Activated T-helper 1 cell treated with anti-CD3 and anti-CD28 coated beads, Interleukin-12 subunit alpha, Interleukin-12 subunit beta, Interleukin-2, Interleukin-4 antibody, amounts not matched to agents 30 ng/mL and 10 ng/mL and 1 ng/mL, durations not matched to agents 14 hours and 24 hours and 36 hours (primary cell): ENCODE measurements around the gene KCNJ1. TPM values are rescaled to one million over a fixed set of nuclear protein-coding genes. Genes with fewer than 3 reads are reported as not detected.

Source experiments
- DNase-seq: peaks from one replicate; pipeline ENCODE4 v3.0.0; 2021; ENCODE audit warnings: low spot score
- H3K27ac Mint-ChIP-seq: one replicate; pipeline ENCODE4 v1.8.0; 2021; ENCODE audit warnings: mild to moderate bottlenecking, mixed read lengths
- H3K27me3 Mint-ChIP-seq: one replicate; pipeline ENCODE4 v1.8.0; 2022; ENCODE audit warnings: mild to moderate bottlenecking, moderate library complexity, mixed read lengths; ENCODE audit not compliant: insufficient read depth
- H3K36me3 Mint-ChIP-seq: one replicate; pipeline ENCODE4 v1.8.0; 2021; ENCODE audit warnings: low read depth, mixed read lengths
- H3K4me1 Mint-ChIP-seq: one replicate; pipeline ENCODE4 v1.8.0; 2021; ENCODE audit warnings: low read depth, mixed read lengths
- H3K4me3 Mint-ChIP-seq: one replicate; pipeline ENCODE4 v1.8.0; 2021; ENCODE audit warnings: mild to moderate bottlenecking, moderate library complexity, mixed read lengths
- H3K9me3 Mint-ChIP-seq: one replicate; pipeline ENCODE4 v1.8.0; 2021; ENCODE audit warnings: mixed read lengths
- intact Hi-C: fragments of 100-400 bp; cut with micrococcal nuclease; formaldehyde crosslinking; loops from one replicate; pipeline ENCODE4 v1.15.1; 2024
- total RNA-seq: library from RNA; stranded (reverse); gene quantifications from 2 replicates; pipeline ENCODE4 v1.2.3, GENCODE V29; 2022

The KCNJ1 gene
- total RNA-seq, 1 donor from 2014 or later: not detected

DNA sequence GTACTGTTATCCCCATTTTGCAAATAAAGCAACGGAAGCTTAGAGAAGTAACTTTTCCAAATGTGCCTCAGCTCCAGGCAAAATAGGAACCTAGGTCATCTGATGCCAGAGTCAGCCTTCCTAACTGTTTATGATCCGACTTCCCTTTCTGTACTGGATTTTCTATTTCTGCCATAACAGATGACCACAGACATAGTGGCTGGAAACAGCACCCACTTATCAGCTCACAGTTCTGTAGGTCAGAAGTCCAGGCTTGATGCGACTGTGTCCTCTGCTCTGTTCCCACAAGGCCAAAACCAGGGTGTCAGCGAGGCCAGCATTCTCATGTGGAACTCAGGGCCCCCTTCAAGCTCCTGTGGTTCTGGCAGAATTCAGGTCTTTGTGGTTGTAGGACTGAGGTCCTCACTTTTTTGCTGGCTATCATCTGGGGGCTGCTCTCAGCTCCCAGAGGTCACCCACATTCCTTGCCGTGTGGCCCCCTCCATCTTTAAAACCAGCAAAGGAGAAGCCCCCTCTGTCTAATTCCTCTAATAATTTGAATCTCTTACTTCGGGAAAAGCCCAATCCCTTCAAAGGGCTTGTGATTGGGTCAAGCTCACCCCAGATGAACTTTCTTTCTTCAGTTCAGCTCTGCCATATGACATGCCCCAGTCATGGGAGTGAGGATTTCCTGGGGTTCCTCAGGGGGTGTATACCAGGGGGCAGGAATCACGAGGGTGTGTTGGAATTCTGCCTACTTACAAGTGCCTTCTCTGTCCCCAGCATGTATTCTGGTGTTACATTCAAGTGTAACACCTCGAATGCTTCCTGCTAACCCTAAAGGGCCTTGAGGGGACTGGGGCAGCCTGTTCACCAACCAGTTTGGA is 39.3 kb upstream of the KCNJ1 start:
- intact Hi-C loops: no loop called here
- Mint-ChIP-seq H3K27me3 (peaks cover 61% of the 10 kb centered on the region), H3K36me3 (no peaks in the 10 kb centered on the region), H3K4me3 (peak overlapping the region; percentile 65), H3K27ac (no peak overlapping the region), H3K4me1 (peaks cover 14% of the 10 kb centered on the region), H3K9me3 (no peaks in the 10 kb centered on the region)
- no peak for DNase-seq

DNA sequence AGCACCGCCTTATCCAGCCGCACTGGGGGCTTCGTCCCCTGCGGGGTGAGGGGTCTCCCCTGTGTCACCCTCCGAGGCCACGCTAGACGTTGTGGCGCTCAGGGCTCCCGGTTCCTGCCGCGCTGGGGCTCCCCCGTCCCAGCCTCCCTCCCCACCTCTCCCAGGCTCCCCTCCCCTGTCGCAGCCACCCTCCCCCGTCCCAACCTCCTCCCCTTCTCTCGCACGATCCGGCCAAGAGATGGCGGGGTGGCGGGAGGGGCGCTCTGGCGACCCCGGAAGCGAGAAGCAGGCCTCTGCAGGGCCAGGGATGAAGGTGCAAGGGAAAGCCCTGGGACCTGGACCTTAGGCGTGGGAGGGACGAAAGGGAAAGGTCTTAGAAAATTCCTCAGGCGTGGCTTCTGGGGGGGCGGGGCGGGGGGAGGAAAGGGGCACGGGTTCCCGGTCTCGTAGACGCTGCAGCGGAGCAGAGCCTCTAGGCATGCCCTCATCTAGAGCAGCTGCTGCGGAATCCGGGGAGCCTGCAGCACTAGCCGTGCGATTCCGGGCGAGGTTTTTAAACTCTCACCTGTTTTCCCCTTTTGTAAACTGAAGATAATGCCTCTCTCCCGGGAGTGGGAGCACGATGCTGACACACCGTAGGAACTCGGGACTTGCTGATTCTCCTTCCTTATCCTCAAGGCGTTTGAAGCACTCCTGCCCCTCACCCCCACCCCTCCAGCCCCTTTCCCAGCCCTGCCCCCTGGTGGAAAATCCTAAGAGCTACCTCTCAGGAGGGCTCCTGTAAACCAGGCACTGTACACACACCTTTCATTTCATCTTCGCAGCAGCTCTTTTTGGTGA is 38.5 kb upstream of the KCNJ1 start:
- H3K27me3 Mint-ChIP-seq: peaks cover 60% of the 10 kb centered on the region
- H3K36me3 Mint-ChIP-seq: no peaks in the 10 kb centered on the region
- H3K27ac Mint-ChIP-seq: no peak overlapping the region
- intact Hi-C loops: loop anchor here (1.0 kb wide), 1 partner anchor 21 kb away; no protein-coding TSS in a partner anchor
- H3K4me3 Mint-ChIP-seq: peak overlapping the region; percentile 65
- DNase-seq: no peak
- H3K9me3 Mint-ChIP-seq: no peaks in the 10 kb centered on the region
- peaks cover 14% of the 10 kb centered on the region for H3K4me1 Mint-ChIP-seq

DNA sequence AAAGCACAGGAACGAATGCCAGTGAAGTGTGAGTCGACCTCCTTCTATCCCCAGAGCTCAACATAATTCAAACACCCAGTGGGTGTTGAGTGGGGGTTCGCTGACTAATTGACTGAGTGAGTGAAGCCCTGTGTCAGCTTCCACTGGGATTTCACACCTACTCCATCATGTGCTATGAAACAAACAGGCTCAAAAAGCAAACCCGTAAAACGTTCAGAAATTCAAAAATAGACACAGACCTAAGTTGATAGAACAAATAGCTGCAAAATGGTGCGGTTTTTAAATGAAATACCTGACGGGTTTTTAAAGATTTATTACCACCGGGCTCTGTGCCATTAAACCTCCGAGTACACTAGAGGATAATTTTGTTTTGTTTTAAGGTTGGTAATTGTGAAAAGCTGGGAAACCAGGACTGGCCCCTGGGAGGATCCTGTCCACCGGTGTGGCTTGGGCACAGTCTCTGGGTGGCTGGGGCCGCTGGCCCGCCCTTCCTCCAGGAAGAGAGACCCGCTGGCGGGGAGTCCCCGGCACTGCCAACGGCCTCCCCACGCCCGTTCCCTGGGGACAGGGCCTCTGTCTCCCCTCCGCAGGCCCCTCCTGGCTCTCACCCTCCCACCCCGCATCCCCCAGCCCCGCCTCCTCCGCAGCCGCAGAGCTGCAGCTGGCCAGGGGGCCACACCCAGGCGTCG is 37.7 kb upstream of the KCNJ1 start:
- Mint-ChIP-seq H3K4me1 (peaks cover 14% of the 10 kb centered on the region), H3K36me3 (no peaks in the 10 kb centered on the region), H3K27me3 (peaks cover 64% of the 10 kb centered on the region), H3K4me3 (peak overlapping the region; percentile 43), H3K27ac (no peak overlapping the region), H3K9me3 (no peaks in the 10 kb centered on the region)
- no peak for DNase-seq
- intact Hi-C loops: loop anchor here (1.0 kb wide), 1 partner anchor 20 kb away; no protein-coding TSS in a partner anchor

DNA sequence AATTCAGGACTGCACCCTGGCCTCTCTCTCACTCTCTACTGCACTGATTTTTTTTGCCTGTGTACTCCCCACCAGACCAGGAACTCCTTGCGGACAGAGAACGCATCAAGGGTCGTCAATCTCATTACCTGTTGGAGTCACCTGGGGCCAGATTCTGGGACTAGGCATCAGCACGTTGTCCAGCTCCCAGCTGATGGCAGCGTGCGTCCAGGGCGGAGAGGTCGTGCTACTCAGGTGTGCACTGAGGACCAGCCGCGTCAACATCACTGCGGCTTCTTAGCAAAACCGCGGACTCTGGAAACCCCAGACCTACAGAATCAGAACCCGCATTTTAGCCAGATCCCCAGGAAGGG is 37.2 kb upstream of the KCNJ1 start:
- intact Hi-C loops: no loop called here
- DNase-seq: no peak
- Mint-ChIP-seq H3K27me3 (peaks cover 59% of the 10 kb centered on the region), H3K27ac (no peak overlapping the region), H3K4me3 (peak overlapping the region; percentile 43), H3K9me3 (no peaks in the 10 kb centered on the region), H3K4me1 (peaks cover 14% of the 10 kb centered on the region), H3K36me3 (no peaks in the 10 kb centered on the region)

DNA sequence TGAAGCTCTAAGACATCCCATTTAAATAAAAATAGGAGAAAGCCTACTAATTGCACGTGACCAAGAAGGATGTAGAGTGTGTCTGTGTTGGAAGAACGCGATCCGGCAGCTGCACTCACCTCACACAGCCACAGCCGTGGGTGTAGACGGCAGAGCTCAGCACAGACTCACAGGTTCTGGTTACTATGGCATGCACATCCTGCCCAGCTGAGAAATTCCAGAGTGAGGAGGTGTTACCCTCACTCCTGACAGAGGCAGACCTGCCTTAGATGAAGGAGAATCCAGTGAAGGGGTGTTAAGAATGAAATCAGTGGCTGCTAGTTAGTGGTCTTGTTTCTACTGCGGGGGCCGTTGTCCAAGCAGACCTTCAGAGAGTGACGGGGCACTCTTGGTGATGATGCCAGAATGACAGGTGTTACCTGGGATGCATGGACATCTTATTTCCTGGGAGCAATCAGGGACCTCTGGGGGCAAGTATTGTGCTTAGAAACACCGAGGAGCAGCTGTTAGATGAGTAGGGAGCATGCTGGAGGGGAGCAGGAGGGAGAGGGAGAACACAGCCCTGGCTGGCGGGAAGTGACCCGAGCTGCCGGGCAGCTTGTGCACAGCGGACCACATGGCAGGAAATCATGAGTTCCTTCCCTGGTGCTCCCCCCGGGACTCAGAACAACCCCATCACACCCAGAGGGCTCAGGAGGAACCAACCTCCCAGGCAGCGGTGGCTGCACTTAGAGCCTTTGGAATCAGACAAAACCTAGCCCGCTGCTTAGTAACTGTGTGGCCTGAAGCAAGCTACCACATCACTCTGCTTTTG is 36.4 kb upstream of the KCNJ1 start:
- Mint-ChIP-seq H3K4me1 (peaks cover 14% of the 10 kb centered on the region), H3K36me3 (no peaks in the 10 kb centered on the region), H3K4me3 (no peak overlapping the region), H3K27ac (no peak overlapping the region), H3K9me3 (no peaks in the 10 kb centered on the region), H3K27me3 (peaks cover 56% of the 10 kb centered on the region)
- intact Hi-C loops: no loop called here
- no peak for DNase-seq

DNA sequence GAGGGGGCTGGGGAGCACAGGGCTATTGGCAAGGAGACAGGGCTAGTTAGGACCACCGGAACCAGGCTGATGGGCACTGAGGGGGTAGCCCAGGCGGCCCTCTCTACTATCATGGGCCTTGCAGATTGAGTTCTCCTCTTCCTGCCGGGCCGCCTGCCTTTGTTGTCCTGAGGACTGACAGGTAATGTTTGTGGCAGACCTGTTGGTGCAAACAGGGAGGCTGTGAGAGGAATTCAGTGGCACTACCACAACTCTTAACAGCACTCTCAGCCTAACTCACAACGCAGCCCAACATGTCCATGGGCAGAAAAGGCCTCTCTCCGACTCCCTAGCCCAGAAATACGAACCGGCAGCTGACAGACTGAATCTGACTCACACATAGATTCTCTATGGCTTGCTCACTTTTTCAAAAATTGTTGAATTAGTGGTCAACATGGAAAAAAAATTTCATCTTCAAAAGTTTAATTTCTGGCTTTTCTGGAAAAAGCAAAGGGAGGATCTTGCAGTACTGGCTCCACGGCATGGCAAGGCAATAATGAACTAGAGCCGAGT is 35.5 kb upstream of the KCNJ1 start:
- intact Hi-C loops: no loop called here
- H3K36me3 Mint-ChIP-seq: no peaks in the 10 kb centered on the region
- no peak for DNase-seq
- H3K9me3 Mint-ChIP-seq: no peaks in the 10 kb centered on the region
- H3K4me1 Mint-ChIP-seq: peaks cover 14% of the 10 kb centered on the region
- H3K4me3 Mint-ChIP-seq: no peak overlapping the region
- H3K27ac Mint-ChIP-seq: no peak overlapping the region
- peaks cover 60% of the 10 kb centered on the region for H3K27me3 Mint-ChIP-seq

DNA sequence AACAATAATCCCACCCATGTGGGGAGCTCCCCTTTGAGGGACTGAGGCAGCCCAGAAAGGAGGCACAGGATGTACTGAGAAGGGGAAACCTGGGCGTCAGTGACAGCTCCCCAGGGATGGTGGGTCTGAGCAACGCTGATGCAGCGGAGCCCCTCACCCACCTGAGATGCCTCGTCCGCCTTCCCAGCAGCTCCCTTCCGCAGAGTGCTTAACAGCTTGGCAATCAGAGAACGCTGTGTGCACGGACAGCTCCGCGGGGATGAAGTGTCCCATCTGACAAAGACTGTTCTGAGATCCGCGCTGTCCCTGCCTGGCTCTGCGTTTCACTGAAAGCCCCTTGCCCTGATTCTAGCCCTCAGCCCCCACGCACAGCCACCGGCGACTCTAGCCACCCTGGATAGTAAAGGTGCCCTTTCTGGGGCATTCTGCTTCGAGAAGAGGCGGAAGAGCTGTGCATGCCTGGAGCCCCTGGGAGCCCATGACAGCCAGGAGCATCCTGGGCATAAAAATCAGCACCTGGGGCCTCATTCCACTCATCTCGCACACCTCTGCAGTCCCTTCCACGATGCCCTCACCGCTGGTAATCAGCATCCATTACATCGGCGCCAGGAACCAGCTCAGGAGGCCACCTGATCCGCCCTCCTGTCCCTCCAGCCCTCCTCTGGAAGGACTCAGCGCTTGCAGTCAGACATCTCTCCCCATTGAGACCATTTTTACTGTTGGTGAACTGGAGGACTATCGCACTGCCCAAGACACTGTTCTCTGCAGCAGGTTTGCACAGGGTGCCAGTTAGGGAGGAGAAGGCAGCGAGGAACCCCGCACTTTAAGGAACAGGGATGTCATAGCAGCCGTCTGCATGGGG is 34.8 kb upstream of the KCNJ1 start:
- Mint-ChIP-seq H3K9me3 (no peaks in the 10 kb centered on the region), H3K36me3 (no peaks in the 10 kb centered on the region), H3K4me3 (no peak overlapping the region), H3K4me1 (peaks cover 14% of the 10 kb centered on the region), H3K27ac (no peak overlapping the region), H3K27me3 (peaks cover 57% of the 10 kb centered on the region)
- no peak for DNase-seq
- intact Hi-C loops: no loop called here

DNA sequence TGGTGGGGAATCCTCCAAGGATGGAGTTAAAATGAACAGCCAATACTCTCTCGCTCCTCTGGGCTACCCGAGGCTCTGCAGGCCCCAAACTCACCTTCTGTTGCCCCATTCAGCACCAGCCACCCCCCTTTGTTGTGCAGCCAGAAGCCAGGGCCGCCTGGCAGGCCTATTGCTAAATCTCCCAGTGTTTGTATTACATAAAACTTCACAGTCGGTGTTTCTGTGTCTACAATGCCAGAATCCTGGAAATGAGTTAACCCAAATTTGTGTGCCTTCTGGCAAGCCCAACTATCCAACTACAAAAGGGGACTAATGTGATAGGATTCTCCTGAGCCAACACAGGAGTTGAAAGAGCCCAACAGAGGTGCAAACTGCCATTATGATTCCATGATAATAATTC is 33.4 kb upstream of the KCNJ1 start:
- no peaks in the 10 kb centered on the region for H3K36me3 Mint-ChIP-seq
- no peak for DNase-seq
- no peaks in the 10 kb centered on the region for H3K9me3 Mint-ChIP-seq
- no peak overlapping the region for H3K27ac Mint-ChIP-seq
- H3K27me3 Mint-ChIP-seq: peaks cover 55% of the 10 kb centered on the region
- H3K4me3 Mint-ChIP-seq: no peak overlapping the region
- peaks cover 6% of the 10 kb centered on the region for H3K4me1 Mint-ChIP-seq
- intact Hi-C loops: no loop called here

DNA sequence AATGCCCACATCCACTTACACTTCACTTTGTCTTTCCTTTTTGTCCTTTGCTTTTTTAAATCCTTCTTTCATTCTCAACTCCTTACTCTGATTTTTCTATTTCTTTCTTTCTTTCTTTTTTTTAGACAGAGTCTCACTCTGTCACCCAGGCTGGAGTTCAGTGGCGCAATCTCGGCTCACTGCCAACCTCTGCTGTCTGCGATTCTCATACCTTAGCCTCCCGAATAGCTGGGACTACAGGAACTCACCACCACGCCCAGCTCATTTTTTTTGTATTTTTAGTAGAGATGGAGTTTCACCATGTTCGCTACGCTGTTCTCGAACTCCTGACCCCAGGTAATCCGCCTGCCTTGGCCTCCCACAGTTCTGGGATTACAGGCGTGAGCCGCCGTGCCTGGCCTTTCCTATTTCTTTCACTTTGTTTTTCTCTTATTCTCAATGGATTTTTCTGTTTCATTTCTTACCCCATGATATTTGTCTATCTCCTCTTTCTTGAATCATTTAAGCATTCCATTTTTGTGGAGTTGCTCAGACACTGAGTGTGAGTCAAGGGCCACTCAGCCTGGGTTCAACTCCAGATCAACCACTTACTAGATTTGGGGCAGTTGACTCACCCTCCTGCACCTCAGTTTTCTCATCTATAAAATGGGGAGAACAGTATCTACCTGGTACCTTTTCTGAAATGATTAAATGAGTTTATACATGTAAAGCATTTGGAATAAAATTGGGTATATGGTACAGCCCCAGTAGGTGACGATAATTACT is 31.7 kb upstream of the KCNJ1 start:
- no peak for DNase-seq
- Mint-ChIP-seq H3K27me3 (peaks cover 48% of the 10 kb centered on the region), H3K27ac (no peak overlapping the region), H3K4me3 (no peak overlapping the region), H3K4me1 (peaks cover 5% of the 10 kb centered on the region), H3K9me3 (no peaks in the 10 kb centered on the region), H3K36me3 (no peaks in the 10 kb centered on the region)
- intact Hi-C loops: no loop called here

DNA sequence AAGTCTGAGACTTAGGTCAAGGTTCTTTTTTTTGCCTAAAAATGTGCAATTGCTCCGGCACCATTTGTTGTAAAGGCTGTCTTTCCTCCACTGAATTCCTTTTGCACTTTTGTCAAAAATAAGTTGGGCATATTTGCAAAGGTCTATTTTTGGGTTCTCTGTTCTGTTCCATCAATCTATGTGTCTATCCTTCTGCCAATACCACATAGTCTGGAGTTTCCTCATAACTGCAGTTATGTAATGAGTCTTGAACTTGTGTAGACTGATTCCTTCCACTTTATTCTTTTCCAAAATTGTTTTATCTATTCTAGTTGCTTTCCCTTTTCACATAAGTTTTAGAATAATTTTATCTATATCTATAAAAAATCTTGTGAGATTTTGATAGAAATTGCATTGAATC is 30.7 kb upstream of the KCNJ1 start:
- H3K27me3 Mint-ChIP-seq: peaks cover 43% of the 10 kb centered on the region
- no peaks in the 10 kb centered on the region for H3K9me3 Mint-ChIP-seq
- intact Hi-C loops: no loop called here
- H3K4me3 Mint-ChIP-seq: no peak overlapping the region
- H3K27ac Mint-ChIP-seq: no peak overlapping the region
- H3K4me1 Mint-ChIP-seq: peaks cover 6% of the 10 kb centered on the region
- no peak for DNase-seq
- no peaks in the 10 kb centered on the region for H3K36me3 Mint-ChIP-seq

DNA sequence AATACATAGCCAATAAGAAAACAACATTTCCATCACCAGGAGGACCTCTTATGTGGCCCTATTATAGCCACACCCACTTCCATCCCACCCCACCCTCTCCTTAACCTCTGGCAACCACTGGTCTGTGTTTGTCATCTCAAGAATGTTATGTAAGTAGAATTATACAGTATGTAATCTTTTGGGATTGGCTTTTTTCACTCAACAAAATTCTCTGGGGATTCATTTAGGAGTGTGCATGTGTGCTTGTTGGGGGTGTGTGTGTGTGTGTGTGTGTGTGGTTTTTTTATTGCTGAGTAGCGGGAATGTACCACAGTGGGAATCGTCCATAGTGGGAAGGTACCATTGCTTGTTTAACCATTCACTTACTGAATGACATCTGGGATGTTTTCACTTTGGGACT is 29.3 kb upstream of the KCNJ1 start:
- no peak overlapping the region for H3K27ac Mint-ChIP-seq
- H3K4me1 Mint-ChIP-seq: peaks cover 6% of the 10 kb centered on the region
- H3K9me3 Mint-ChIP-seq: no peaks in the 10 kb centered on the region
- no peaks in the 10 kb centered on the region for H3K36me3 Mint-ChIP-seq
- no peak overlapping the region for H3K4me3 Mint-ChIP-seq
- DNase-seq: no peak
- intact Hi-C loops: no loop called here
- H3K27me3 Mint-ChIP-seq: peaks cover 51% of the 10 kb centered on the region
